HepG2 (cell line): ENCODE data around the gene YWHAQ. TPM values are rescaled to one million over a fixed set of nuclear protein-coding genes. Genes with fewer than 3 reads are reported as not detected.

ENCODE experiments used
- ATAC-seq: fragments of 200-7000 bp; cut with Tn5 transposase; 3 replicates; pipeline ENCODE4 v1.9.1; 2020; ENCODE audit warnings: mild to moderate bottlenecking, moderate library complexity
- BruUV-seq: library from RNA; stranded (reverse); fragments of 400-500 nt; replicated peaks from 2 replicates; lab custom pipeline; 2021; lab: Mats Ljungman, UMichigan
- CTCF ChIA-PET: fragments of 300-600 bp; formaldehyde crosslinking; extraction: SDS; loops from one replicate; lab custom pipeline; 2021; ENCODE audit warnings: low total read pairs, inconsistent platforms, low intra/inter-chr PET ratio; lab: Yijun Ruan, JAX
- POLR2A ChIA-PET: fragments of 350-600 bp; sonication (Branson Sonifier 250); formaldehyde crosslinking; loops from one replicate; lab custom pipeline; 2020; ENCODE audit warnings: antibody characterized with exemption, inconsistent platforms; lab: Yijun Ruan, JAX
- DNase-seq: peaks from one replicate; pipeline ENCODE4 v3.0.0-alpha.2; 2015; ENCODE audit warnings: low spot score
- FAIRE-seq: peaks from 3 replicates; lab custom pipeline; 2011; peaks lifted over from hg19 to GRCh38; lab: Jason Lieb, UNC
- H2AFZ ChIP-seq: one replicate; pipeline ENCODE4 v1.6.1; 2011; ENCODE audit warnings: low read length, inconsistent platforms
- H3K27ac ChIP-seq: fragments of 300-600 bp; 3 replicates; pipeline ENCODE4 v1.8.0; 2011; ENCODE audit warnings: mixed run types, mild to moderate bottlenecking, mixed read lengths, low read length, inconsistent platforms; ENCODE audit not compliant: insufficient read depth; ENCODE audit errors: extremely low read length
- H3K27me3 ChIP-seq, 2 experiments: fragments of 200-600 bp in 1 of 2; 2 replicates in 1 of 2; 3 replicates in 1 of 2; pipeline versions ENCODE4 v1.6.0 to v1.8.0; 2011; ENCODE audit warnings: low read length in 2 of 2, mild to moderate bottlenecking in 2 of 2, moderate library complexity in 2 of 2, inconsistent platforms in 1 of 2; ENCODE audit not compliant: insufficient read depth in 2 of 2, control insufficient read depth in 1 of 2
- H3K36me3 ChIP-seq, 2 experiments: fragments of 200-600 bp in 1 of 2; replicated peaks in 1 of 2; 2 replicates in 1 of 2; 3 replicates in 1 of 2; pipeline versions ENCODE4 v1.5.1 to v1.8.0; 2011; ENCODE audit warnings: low read length in 2 of 2, inconsistent platforms in 1 of 2; ENCODE audit not compliant: insufficient read depth in 2 of 2, control insufficient read depth in 1 of 2
- H3K4me1 ChIP-seq: 2 replicates; pipeline ENCODE4 v1.5.1; 2012; ENCODE audit warnings: low read length, inconsistent platforms; ENCODE audit not compliant: insufficient read depth
- H3K4me2 ChIP-seq: 2 replicates; pipeline ENCODE4 v1.6.0; 2011; ENCODE audit warnings: low read depth, low read length, inconsistent platforms
- H3K4me3 ChIP-seq, 3 experiments: fragments of 200-600 bp in 1 of 3; sonication (generic), shearing (Covaris generic) in 1 of 3; replicated peaks in 1 of 3; 2 replicates each; pipeline ENCODE4 v1.5.1; 2011 to 2016; ENCODE audit warnings: low read length in 3 of 3, inconsistent platforms in 2 of 3, low read depth in 2 of 3, mild to moderate bottlenecking in 2 of 3, control low read depth in 1 of 3, mixed read lengths in 1 of 3; ENCODE audit not compliant: insufficient read depth in 1 of 3
- H3K79me2 ChIP-seq: one replicate; pipeline ENCODE4 v1.6.1; 2011; ENCODE audit warnings: low read length, inconsistent platforms; ENCODE audit not compliant: insufficient read depth
- H3K9ac ChIP-seq: 2 replicates; pipeline ENCODE4 v1.6.0; 2011; ENCODE audit warnings: mild to moderate bottlenecking, low read depth, low read length, inconsistent platforms; ENCODE audit not compliant: insufficient read depth
- H3K9me3 ChIP-seq: 2 replicates; pipeline ENCODE4 v1.5.1; 2012; ENCODE audit warnings: mild to moderate bottlenecking, low read length
- H4K20me1 ChIP-seq: 2 replicates; pipeline ENCODE4 v1.6.0; 2011; ENCODE audit warnings: inconsistent platforms, mild to moderate bottlenecking, low read length, moderate library complexity; ENCODE audit not compliant: insufficient read depth
- AHR ChIP-seq: IDR thresholded peaks from 2 replicates; pipeline ENCODE4 v1.6.1; 2018; ENCODE audit warnings: missing genetic modification reagents, missing compliant biosample characterization
- ATF5 ChIP-seq: sonication (generic); formaldehyde crosslinking; IDR thresholded peaks from 2 replicates; pipeline ENCODE4 v1.4.0; 2020; ENCODE audit warnings: mild to moderate bottlenecking, low read depth, missing genetic modification reagents
- FOXK2 ChIP-seq: fragments of 450-650 bp; IDR thresholded peaks from 2 replicates; pipeline ENCODE4 v1.6.1; 2016
- HNRNPK ChIP-seq: fragments of 200-400 bp; formaldehyde crosslinking; IDR thresholded peaks from 2 replicates; pipeline ENCODE4 v1.6.1; 2018; ENCODE audit warnings: low read length, low read depth, moderate library complexity, mild to moderate bottlenecking; ENCODE audit not compliant: poor library complexity, severe bottlenecking
- NR2F6 ChIP-seq, 2 experiments: IDR thresholded peaks; 2 replicates each; pipeline ENCODE4 v1.6.1; 2016; ENCODE audit warnings: antibody characterized with exemption in 1 of 2, mild to moderate bottlenecking in 1 of 2
- PCBP1 ChIP-seq: fragments of 200-400 bp; formaldehyde crosslinking; IDR thresholded peaks from 2 replicates; pipeline ENCODE4 v1.6.1; 2017; ENCODE audit warnings: mild to moderate bottlenecking, low read depth, low read length, borderline replicate concordance
- RFXANK ChIP-seq: IDR thresholded peaks from 2 replicates; pipeline ENCODE4 v1.6.1; 2016
- TBP ChIP-seq: sonication (generic); formaldehyde crosslinking; IDR thresholded peaks from 2 replicates; pipeline ENCODE4 v1.5.0; 2020; ENCODE audit warnings: missing genetic modification reagents
- ZNF260 ChIP-seq: sonication (generic); formaldehyde crosslinking; IDR thresholded peaks from 2 replicates; pipeline ENCODE4 v1.4.0; 2020; ENCODE audit warnings: missing genetic modification reagents, low read depth, mild to moderate bottlenecking, borderline replicate concordance
- ZNF317 ChIP-seq: sonication (generic); formaldehyde crosslinking; IDR thresholded peaks from 2 replicates; pipeline ENCODE4 v1.5.0; 2020; ENCODE audit warnings: mild to moderate bottlenecking, missing genetic modification reagents
- ZNF354B ChIP-seq: sonication (generic); formaldehyde crosslinking; IDR thresholded peaks from 2 replicates; pipeline ENCODE4 v1.8.0; 2022; ENCODE audit warnings: mild to moderate bottlenecking, missing genetic modification reagents
- ZNF512B ChIP-seq: sonication (generic); formaldehyde crosslinking; IDR thresholded peaks from 2 replicates; pipeline ENCODE4 v1.5.1; 2020; ENCODE audit warnings: missing genetic modification reagents, mild to moderate bottlenecking, borderline replicate concordance
- WGBS: methylation state at CpG from one replicate; pipeline ENCODE4 v1.1.6; 2017; ENCODE audit warnings: low lambda C conversion rate; 5-methylcytosine and 5-hydroxymethylcytosine counted together
- in situ Hi-C: cut with HindIII; loops from 2 replicates; pipeline ENCODE4 v1.10.0; 2017; ENCODE audit warnings: low pct_unique_long_range_greater_than_20kb; ENCODE audit not compliant: extremely low pct_ligation_motif_present
- intact Hi-C: fragments of 100-400 bp; cut with micrococcal nuclease; formaldehyde crosslinking; loops from one replicate; pipeline ENCODE4 v1.10.0; 2022; ENCODE audit not compliant: unreplicated experiment
- polyA plus RNA-seq, 8 experiments: library from polyadenylated mRNA; depleted of rRNA in 3 of 8; stranded (reverse) in 7 of 8; unstranded in 1 of 8; fragments of >200 nt; fragmentation: Illumina TruSeq in 4 of 8; extraction: Trizol in 4 of 8; gene quantifications; 2 replicates each; pipeline versions ENCODE4 v1.2.1 to v1.2.3, GENCODE V29; 2011 to 2016; ENCODE audit warnings: low read depth in 4 of 8, missing spikeins in 1 of 8, mixed read lengths in 1 of 8; ENCODE audit not compliant: insufficient read depth in 1 of 8
- total RNA-seq, 5 experiments: library from RNA; depleted of rRNA; stranded (reverse); fragments of >200 nt; fragmentation: Illumina TruSeq; extraction: Trizol; gene quantifications; 2 replicates each; pipeline ENCODE4 v1.2.3, GENCODE V29; 2016; ENCODE audit warnings: low read depth in 1 of 5

Gene YWHAQ
- total and polyA plus RNA-seq, 2 of the 13 experiments (the other 11 are each of a cell fraction or from before 2014, with no cell fraction given), result 160 to 304 TPM

- in situ Hi-C loops (no loop called here), intact Hi-C loops (loop anchor here (5.0 kb wide), 1 partner anchor 46 kb away; no protein-coding TSS in a partner anchor)
- FAIRE-seq, result no peak
- ChIA-PET POLR2A (interaction anchor here (2.0 kb wide), 1 partner anchor 18 kb away, joined by 10 read pairs; the partner anchor contains the start of gene ADAM17), CTCF (no interaction called here)
- Histone ChIP-seq H3K27me3 (no peaks in the 10 kb centered on the region), H3K27ac (no peak overlapping the region), H3K36me3 (peaks cover 3 to 28% of the 10 kb centered on the region in 2 experiments; a peak in 4 of 5 replicates), H4K20me1 (no peaks in the 10 kb centered on the region), H3K4me2 (no peak overlapping the region), H3K9ac (no peak overlapping the region), H3K4me3 (no peak overlapping the region), H3K79me2 (no peaks in the 10 kb centered on the region), H2AFZ (no peak overlapping the region), H3K4me1 (peaks cover 17% of the 10 kb centered on the region), H3K9me3 (no peaks in the 10 kb centered on the region)
- BruUV-seq, result no TSS peak
- DNase-seq, result no peak
- TF ChIP-seq TBP (no peak), ATF5 (CRISPR knock-in tag) (no peak), RFXANK (CRISPR knock-in tag) (no peak), PCBP1 (peak; percentile 95), ZNF354B (CRISPR knock-in tag) (no peak), ZNF512B (CRISPR knock-in tag) (no peak), FOXK2 (no peak), NR2F6 (IDR thresholded peaks at IDR 0.05) (no peak), NR2F6 (CRISPR knock-in tag; IDR thresholded peaks at IDR 0.05) (no peak), ZNF317 (CRISPR knock-in tag) (no peak), HNRNPK (peak; percentile 99), AHR (no peak), ZNF260 (CRISPR knock-in tag) (no peak)
- 95% methylated on average over 2 of the region's 2 CpGs for WGBS
- ATAC-seq, result no peak
Observed at GRCh38 chr2:9538000-9538507, 92.7 kb downstream of the YWHAQ start.
